ENCODE measurements around the gene RXRA. TPM values are rescaled to one million over a fixed set of nuclear protein-coding genes. Genes with fewer than 3 reads are reported as not detected.
A peak's percentile ranks its signal among the peaks of the same experiment; 100 is the strongest.

RXRA gene
- total and polyA plus RNA-seq, 9 donors = 12.4 to 82.2 (median 70.6) TPM

GRCh38 chr9:134454476-134454857 lies 128.2 kb downstream of the RXRA start:
- Histone ChIP-seq H3K4me1 (ENCODE audit: insufficient read depth) (peaks cover 11% of the 10 kb centered on the region), H3K4me3 (no peak overlapping the region), H3K36me3 (no peaks in the 10 kb centered on the region), H3K27ac (no peak overlapping the region), H3K27me3 (no peaks in the 10 kb centered on the region), H3K9me3 (no peaks in the 10 kb centered on the region)
- DNase-seq = peak in 3 of 5 donors; percentile 52 to 53 (median 52)
- intact Hi-C loops (cut with DNase I) = loop anchor here in 3 of 4 donors (5.0 to 10.0 kb wide), 2 partner anchors 190 to 283 kb away; partner anchors contain the start of gene COL5A1 (in 2 of the 3)
- 88 to 93% (median 88%) methylated on average over 5 of the region's 5 CpGs for WGBS, 3 donors
- TF ChIP-seq EP300 (IDR thresholded peaks at IDR 0.05) (no peak), POLR2A (IDR thresholded peaks at IDR 0.05) (no peak), CTCF (IDR thresholded peaks at IDR 0.05) (no peak)

- Histone ChIP-seq H3K4me1 (ENCODE audit: insufficient read depth) (peaks cover 11% of the 10 kb centered on the region), H3K36me3 (no peaks in the 10 kb centered on the region), H3K4me3 (no peak overlapping the region), H3K27me3 (no peaks in the 10 kb centered on the region), H3K9me3 (no peaks in the 10 kb centered on the region), H3K27ac (peak overlapping the region in 1 of 2 donors; percentile 87)
- no peak for DNase-seq
- intact Hi-C loops (cut with DNase I) = loop anchor here in 3 of 4 donors (5.0 to 10.0 kb wide), 3 partner anchors 190 to 232 kb away; partner anchors contain the start of gene COL5A1 (in 2 of the 3)
- 94 to 97% (median 97%) methylated on average over 12 to 13 of the region's 13 CpGs for WGBS, 3 donors
- TF ChIP-seq EP300 (IDR thresholded peaks at IDR 0.05) (no peak), POLR2A (IDR thresholded peaks at IDR 0.05) (no peak), CTCF (IDR thresholded peaks at IDR 0.05) (no peak)
These were observed 128.8 kb downstream of the RXRA start for GRCh38 chr9:134455021-134455471.

GRCh38 chr9:134455537-134455933 lies 129.3 kb downstream of the RXRA start:
- Histone ChIP-seq H3K36me3 (no peaks in the 10 kb centered on the region), H3K27me3 (no peaks in the 10 kb centered on the region), H3K9me3 (no peaks in the 10 kb centered on the region), H3K4me3 (no peak overlapping the region), H3K4me1 (ENCODE audit: insufficient read depth) (peaks cover 11% of the 10 kb centered on the region), H3K27ac (peak overlapping the region; percentile 61 to 87)
- intact Hi-C loops (cut with DNase I) = loop anchor here in 3 of 4 donors (5.0 to 10.0 kb wide), 3 partner anchors 189 to 232 kb away; partner anchors contain the start of gene COL5A1 (in 2 of the 3)
- TF ChIP-seq EP300 (IDR thresholded peaks at IDR 0.05) (no peak), CTCF (IDR thresholded peaks at IDR 0.05) (no peak), POLR2A (IDR thresholded peaks at IDR 0.05) (no peak)
- WGBS, 3 donors = 70 to 79% (median 71%) methylated on average over 15 of the region's 15 CpGs
- no peak for DNase-seq

GRCh38 chr9:134455934-134456755 lies 129.9 kb downstream of the RXRA start:
- TF ChIP-seq POLR2A (IDR thresholded peaks at IDR 0.05) (no peak), CTCF (IDR thresholded peaks at IDR 0.05) (no peak), EP300 (IDR thresholded peaks at IDR 0.05) (no peak)
- 4 to 6% (median 5%) methylated on average over 32 to 41 of the region's 41 CpGs for WGBS, 3 donors
- DNase-seq = peak; percentile 79 to 89 (median 84)
- Histone ChIP-seq H3K27me3 (no peaks in the 10 kb centered on the region), H3K4me1 (ENCODE audit: insufficient read depth) (peaks cover 11% of the 10 kb centered on the region), H3K9me3 (no peaks in the 10 kb centered on the region), H3K4me3 (peak overlapping the region; percentile 20), H3K27ac (peak overlapping the region; percentile 77 to 87), H3K36me3 (no peaks in the 10 kb centered on the region)
- intact Hi-C loops (cut with DNase I) = loop anchor here in 3 of 4 donors (5.0 to 10.0 kb wide), 3 partner anchors 189 to 231 kb away; partner anchors contain the start of gene COL5A1 (in 2 of the 3)
